GM10248 (cell line): ENCODE data around the gene GREM2.

Experiments used
- CTCF ChIA-PET: fragments of 300-600 bp; sonication (Branson Sonifier 250); formaldehyde crosslinking; extraction: SDS; loops from one replicate; lab custom pipeline; 2021; ENCODE audit warnings: antibody characterized with exemption; lab: Yijun Ruan, JAX
- POLR2A ChIA-PET: fragments of 350-650 bp; sonication (Branson Sonifier 250); formaldehyde crosslinking; extraction: SDS; loops from one replicate; lab custom pipeline; 2020; ENCODE audit warnings: antibody characterized with exemption; lab: Yijun Ruan, JAX
- DNase-seq: peaks from one replicate; pipeline ENCODE4 v3.0.0; 2012; ENCODE audit errors: extremely low spot score
- TF ChIP-seq, protein P1 (sequence below): IDR thresholded peaks from 2 replicates; pipeline ENCODE4 v1.5.1; 2012; ENCODE audit warnings: mild to moderate bottlenecking, low read depth; ENCODE audit errors: extremely low read depth, missing control alignments, control extremely low read depth

Gene GREM2

GRCh38 chr1:240650877-240651276 lies 38.9 kb upstream of the GREM2 start:
- TF ChIP-seq, protein P1, sequence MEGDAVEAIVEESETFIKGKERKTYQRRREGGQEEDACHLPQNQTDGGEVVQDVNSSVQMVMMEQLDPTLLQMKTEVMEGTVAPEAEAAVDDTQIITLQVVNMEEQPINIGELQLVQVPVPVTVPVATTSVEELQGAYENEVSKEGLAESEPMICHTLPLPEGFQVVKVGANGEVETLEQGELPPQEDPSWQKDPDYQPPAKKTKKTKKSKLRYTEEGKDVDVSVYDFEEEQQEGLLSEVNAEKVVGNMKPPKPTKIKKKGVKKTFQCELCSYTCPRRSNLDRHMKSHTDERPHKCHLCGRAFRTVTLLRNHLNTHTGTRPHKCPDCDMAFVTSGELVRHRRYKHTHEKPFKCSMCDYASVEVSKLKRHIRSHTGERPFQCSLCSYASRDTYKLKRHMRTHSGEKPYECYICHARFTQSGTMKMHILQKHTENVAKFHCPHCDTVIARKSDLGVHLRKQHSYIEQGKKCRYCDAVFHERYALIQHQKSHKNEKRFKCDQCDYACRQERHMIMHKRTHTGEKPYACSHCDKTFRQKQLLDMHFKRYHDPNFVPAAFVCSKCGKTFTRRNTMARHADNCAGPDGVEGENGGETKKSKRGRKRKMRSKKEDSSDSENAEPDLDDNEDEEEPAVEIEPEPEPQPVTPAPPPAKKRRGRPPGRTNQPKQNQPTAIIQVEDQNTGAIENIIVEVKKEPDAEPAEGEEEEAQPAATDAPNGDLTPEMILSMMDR: no peak
- POLR2A ChIA-PET: no interaction called here
- no peak for DNase-seq
- CTCF ChIA-PET: interaction anchor here (1.5 kb wide), 1 partner anchor 81 kb away, joined by 3 read pairs; no protein-coding TSS in a partner anchor

DNA sequence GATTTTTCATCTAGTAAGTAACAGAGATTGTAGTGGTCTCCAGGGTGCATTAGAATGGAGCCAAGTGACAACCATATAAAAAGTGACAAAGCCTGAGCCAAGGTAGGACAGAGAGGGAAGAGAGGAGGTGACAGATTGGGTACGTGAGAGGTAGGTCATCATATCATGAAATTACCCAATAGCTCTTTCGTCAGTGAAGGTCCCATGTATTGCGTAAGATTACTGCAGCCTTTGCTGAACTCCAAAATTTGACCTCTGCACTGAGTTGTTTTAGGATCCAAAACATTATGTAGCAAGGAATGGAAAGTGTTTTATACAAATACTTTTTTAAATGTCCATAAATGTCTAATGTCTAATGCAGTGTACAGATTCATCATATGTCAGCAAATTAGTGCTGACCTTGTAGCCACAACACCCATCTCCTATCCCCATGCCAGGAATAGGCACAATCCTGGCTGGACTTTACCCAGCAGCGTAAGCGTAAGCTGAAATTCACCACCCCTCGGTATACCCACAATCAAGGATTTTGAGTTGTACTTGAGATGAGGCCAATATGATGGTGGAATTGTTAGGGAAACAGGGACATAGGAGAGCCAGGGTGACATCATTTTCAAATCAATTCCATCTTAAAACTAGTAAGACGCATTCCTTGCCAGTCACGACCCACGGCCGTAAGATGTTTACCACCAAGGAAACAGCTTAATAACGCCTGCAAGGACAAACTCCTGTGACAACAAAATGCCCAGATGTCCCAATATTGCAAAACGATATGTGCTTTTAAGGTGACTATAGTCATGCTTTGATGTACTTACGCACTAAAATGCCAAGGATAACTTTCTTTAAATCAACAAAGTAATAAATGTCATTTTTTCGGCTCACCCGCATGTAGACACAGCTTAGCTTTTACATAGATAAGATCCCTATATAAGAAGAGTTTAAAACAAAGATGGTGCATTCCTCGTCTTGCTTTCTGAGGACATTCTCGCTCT lies 38.1 kb upstream of the GREM2 start:
- no peak for DNase-seq
- ChIA-PET CTCF (interaction anchor here (0.8 to 1.5 kb wide), 2 partner anchors 16 to 82 kb away, joined by 3 read pairs; no protein-coding TSS in a partner anchor), POLR2A (no interaction called here)
- TF ChIP-seq, protein P1: no peak

- POLR2A ChIA-PET: no interaction called here
- CTCF ChIA-PET: no interaction called here
- TF ChIP-seq, protein P1: no peak
- DNase-seq: no peak
These were observed 34.8 kb upstream of the GREM2 start for GRCh38 chr1:240646571-240647240.

DNA sequence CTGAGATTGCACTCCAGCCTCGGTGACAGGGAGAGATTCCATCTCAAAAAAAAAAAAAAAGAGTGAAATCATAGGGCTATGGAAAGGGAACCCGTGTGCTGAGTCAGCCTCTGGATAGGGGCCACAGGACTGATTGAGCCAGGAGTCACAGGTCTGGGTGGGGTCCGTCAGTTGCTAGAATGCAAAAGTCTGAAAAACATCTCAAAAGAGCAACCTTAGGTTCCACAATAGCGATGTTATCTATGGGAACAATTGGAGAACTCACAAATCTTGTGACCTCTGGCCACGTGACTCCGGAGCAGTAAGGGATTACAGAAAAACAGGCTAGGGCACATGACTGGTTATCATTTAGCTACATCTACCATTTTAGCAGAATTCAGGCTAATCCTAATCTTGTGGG lies 32.8 kb upstream of the GREM2 start:
- no peak for DNase-seq
- TF ChIP-seq, protein P1: no peak
- CTCF ChIA-PET: interaction anchor here (0.7 kb wide), 1 partner anchor 27 kb away, joined by 3 read pairs; no protein-coding TSS in a partner anchor
- POLR2A ChIA-PET: no interaction called here

DNA sequence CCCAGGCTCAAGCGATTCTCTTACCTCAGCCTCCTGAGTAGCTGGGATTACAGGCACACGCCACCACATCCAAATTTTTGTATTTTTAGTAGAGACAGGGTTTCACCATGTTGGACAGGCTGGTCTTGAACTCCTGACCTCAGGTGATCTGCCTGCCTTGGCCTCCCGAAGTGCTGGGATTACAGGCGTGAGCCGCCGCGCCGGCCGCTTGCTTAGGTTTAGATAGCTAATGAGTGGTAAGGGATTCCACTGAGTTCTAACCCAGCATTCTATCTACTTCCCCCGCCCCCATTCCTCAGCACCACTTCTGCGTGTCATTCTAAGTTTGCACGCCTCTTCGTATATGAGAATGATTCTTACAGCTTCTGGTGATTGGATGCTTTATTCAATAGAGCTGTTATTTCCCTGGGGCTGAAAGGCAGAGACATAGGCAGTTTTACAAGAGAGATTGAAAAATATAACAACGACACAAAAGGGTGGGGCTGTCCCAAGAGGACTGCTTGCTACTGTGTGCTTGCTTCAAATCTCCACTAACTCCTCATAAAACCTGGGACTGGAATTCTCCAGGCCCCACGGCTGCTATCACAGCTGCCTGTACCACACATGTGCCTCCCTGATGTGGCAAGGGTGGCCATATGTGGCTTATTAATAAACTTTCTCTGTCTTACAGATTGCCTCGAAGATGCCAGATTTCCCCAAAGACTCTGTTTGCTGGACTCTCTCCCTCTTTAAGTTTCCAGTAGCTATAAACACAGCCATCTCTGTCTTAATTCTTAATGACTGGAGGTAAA lies 23.7 kb upstream of the GREM2 start:
- DNase-seq: no peak
- ChIA-PET POLR2A (no interaction called here), CTCF (no interaction called here)
- TF ChIP-seq, protein P1: no peak

GRCh38 chr1:240630409-240630808 lies 18.5 kb upstream of the GREM2 start:
- ChIA-PET CTCF (no interaction called here), POLR2A (no interaction called here)
- TF ChIP-seq, protein P1: no peak
- DNase-seq: no peak
